Smooth muscle cell of the coronary artery (primary cell): ENCODE results near the gene DARS1. TPM values are rescaled to one million over a fixed set of nuclear protein-coding genes. Genes with fewer than 3 reads are reported as not detected.

Experiments used
- total RNA-seq: library from RNA; depleted of rRNA; stranded (reverse); fragments of >200 nt; gene quantifications from 2 replicates; pipeline ENCODE4 v1.2.3, GENCODE V29; 2014; ENCODE audit warnings: low replicate concordance

DARS1 gene
- 59.8 and 260 TPM in 2 replicates for total RNA-seq

GRCh38 chr2:135985018-135985825 lies at the start of gene DARS1:
Gene DARS1 (minus strand): TSS chr2:135985626. CDS start chr2:135985468, 158 bp downstream.

DNA sequence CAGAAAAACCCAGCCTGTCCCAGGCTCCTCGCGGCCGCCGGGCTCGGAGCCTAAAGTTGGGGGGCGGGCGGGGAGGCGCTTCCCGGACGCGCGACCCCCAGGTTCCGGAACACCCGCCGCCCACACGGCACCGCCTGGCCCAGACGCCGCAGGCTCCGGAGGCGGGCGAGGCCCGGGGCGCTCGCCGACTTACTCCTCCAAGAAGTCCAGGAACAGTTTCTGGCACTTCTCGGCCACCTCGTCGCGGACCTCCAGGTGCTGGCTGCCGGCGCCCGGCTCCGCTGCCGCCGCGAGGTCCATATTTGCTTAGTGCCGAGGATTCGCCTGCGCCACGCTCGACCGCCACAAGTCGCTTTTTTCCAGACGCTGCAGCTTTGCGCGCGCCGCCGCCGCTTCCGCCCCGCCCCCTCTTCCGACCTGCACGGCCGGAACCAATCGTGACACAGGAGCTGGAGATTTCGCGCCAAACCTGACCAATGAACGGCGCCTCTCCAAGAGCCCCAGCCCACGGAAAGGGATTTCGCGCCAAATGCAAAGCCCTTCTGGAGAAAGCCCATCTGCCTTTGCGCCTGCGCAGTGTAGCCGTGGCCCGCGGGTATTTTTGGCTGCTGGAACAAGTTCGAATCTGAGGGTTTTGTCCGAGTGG lies 109.2 kb downstream of the DARS1 start, which contains the start of gene MCM6:
Gene MCM6, minus strand, starts transcription at position 378 of the 646 bp plus-strand sequence. Its CDS starts 78 bp downstream, at position 300.

Other genes with a start within 250 kb of the DARS1 start
- 50.7 and 59.9 TPM in 2 replicates for gene UBXN4, start 243.8 kb downstream of the DARS1 start, total RNA-seq
- gene LCT, start 148.4 kb downstream of the DARS1 start, total RNA-seq, result under 0.01 TPM in 1 of 2 replicates, not detected in the other
- 10.3 and 17.4 TPM in 2 replicates for gene MCM6, start 109.2 kb downstream of the DARS1 start, total RNA-seq
- 0.83 and 6.6 TPM in 2 replicates for gene CXCR4, start 132.5 kb upstream of the DARS1 start, total RNA-seq